Spleen (tissue), 7 donors: ENCODE data around the gene TNFSF8.

Experiments used
- CTCF ChIP-seq, 11 experiments: fragments of 200-600 bp in 7 of 11; fragments of 450-650 bp in 4 of 11; sonication (generic) in 4 of 11; IDR thresholded peaks in 8 of 11; conservative IDR thresholded peaks in 3 of 11; 1 replicate in 7 of 11; 2 replicates in 4 of 11; pipeline versions ENCODE4 v1.4.0 to v1.8.0; 2016 to 2021; ENCODE audit warnings: antibody characterized with exemption in 11 of 11, inconsistent platforms in 4 of 11, mild to moderate bottlenecking in 1 of 11
- POLR2A ChIP-seq, 3 donors: fragments of 450-650 bp; IDR thresholded peaks; one replicate each; pipeline ENCODE4 v1.5.1; 2017; ENCODE audit warnings: antibody characterized with exemption in 3 of 3, mild to moderate bottlenecking in 1 of 3
- donor health status: DM: no; HTN: no; CAD: no; lungs with moderate emphysema.
- donor health status: DM: no; HTN: no; CAD: no.
- donor health status: DM: no; HTN: no; CAD: no.

DNA sequence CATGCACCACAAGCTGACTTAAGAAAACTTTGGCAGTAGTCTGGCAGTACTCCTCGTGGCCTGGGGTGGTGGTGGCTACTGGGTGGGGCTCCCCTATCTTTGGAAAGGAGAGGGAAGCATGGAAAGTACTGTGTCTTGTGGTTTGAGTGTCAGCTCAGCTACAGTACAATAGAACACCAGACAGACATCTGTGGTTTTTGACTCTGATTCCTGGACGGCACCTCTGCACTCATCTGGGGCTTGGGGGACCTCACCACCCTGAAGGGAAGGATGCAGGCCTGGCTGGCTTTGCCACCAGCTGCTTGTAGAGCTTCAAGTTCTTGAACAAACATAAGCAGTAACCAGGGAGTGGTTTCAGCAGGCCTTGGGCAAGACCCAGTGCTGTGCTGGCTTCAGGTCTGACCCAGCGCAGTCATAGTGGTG, 40.6 kb downstream of the TNFSF8 start:
- TF ChIP-seq CTCF (IDR thresholded peaks at IDR 0.05 in 8 of 11, conservative IDR thresholded peaks at IDR 0.05 in 3 of 11) (no peak), POLR2A (IDR thresholded peaks at IDR 0.05) (no peak)
